ENCODE measurements around the gene NUP93.

DNA sequence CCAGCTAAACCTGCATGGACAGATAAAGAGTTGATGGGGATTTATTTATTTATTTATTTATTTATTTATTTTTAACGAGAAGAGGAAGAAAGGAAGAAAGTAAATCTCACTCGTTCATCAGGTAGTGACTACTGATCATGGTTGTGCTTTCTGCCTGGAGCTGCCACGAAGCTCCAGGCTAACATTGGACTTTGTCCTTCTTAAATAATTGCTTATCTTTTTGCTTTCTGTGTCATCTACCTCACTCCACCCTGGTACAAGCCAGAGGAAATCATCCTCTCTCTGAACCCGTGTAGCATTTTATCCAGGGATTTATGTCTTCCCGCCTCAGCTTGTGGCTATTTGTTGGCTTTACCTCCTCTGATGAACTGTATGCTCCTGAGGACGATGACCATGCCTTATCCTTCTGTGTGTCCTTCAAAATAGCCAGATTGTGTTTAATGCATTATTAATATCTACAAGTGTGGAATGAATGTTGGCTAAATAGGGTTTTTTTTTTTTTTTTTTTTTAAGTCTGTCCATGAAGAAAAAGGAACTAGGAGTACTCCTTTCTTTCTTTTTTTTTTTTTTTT is 127.0 kb downstream of the NUP93 start:
- TF ChIP-seq CTCF (optimal IDR thresholded peaks at IDR 0.05 in 1 of 3, IDR thresholded peaks at IDR 0.05 in 1 of 3, conservative IDR thresholded peaks at IDR 0.05 in 1 of 3; ENCODE audit: extremely low read depth in 1 of 3, insufficient read depth in 2 of 3, low read length in 3 of 3) (no peak), EZH2 (IDR thresholded peaks at IDR 0.05; ENCODE audit: low read length) (no peak)

All from keratinocyte (primary cell).